Endothelial cell of umbilical vein (primary cell): ENCODE measurements around the gene KL.

Source experiments
- CTCF ChIP-seq, 2 donors: IDR thresholded peaks; 1 replicate in 1 of 2; 2 replicates in 1 of 2; pipeline ENCODE4 v1.5.1; 2011; ENCODE audit warnings: low read length in 2 of 2, mild to moderate bottlenecking in 2 of 2, moderate library complexity in 2 of 2, control low read depth in 1 of 2, inconsistent platforms in 1 of 2, low read depth in 1 of 2; ENCODE audit not compliant: insufficient read depth in 1 of 2; ENCODE audit errors: extremely low read depth in 1 of 2
- EZH2 ChIP-seq: IDR thresholded peaks from 2 replicates; pipeline ENCODE4 v1.6.1; 2012; ENCODE audit warnings: borderline replicate concordance, low read depth, mild to moderate bottlenecking, moderate library complexity, low read length, inconsistent platforms; ENCODE audit not compliant: severe bottlenecking
- FOS ChIP-seq: IDR thresholded peaks from 2 replicates; pipeline ENCODE4 v1.6.1; 2011; ENCODE audit warnings: mild to moderate bottlenecking, low read length, moderate library complexity, borderline replicate concordance; ENCODE audit not compliant: insufficient read depth
- GATA2 ChIP-seq: IDR thresholded peaks from 2 replicates; pipeline ENCODE4 v1.7.0; 2011; ENCODE audit warnings: low read depth, mild to moderate bottlenecking, moderate library complexity, mixed read lengths, low read length; ENCODE audit not compliant: insufficient read length, insufficient read depth
- MAX ChIP-seq: IDR thresholded peaks from 2 replicates; pipeline ENCODE4 v1.6.1; 2011; ENCODE audit not compliant: insufficient read depth, insufficient read length
- MYC ChIP-seq: IDR thresholded peaks from one replicate; pipeline ENCODE4 v1.6.1; 2011; ENCODE audit warnings: mild to moderate bottlenecking, low read depth, low read length
- POLR2A ChIP-seq: IDR thresholded peaks from 2 replicates; pipeline ENCODE4 v1.6.1; 2012; ENCODE audit warnings: low read depth, mild to moderate bottlenecking, control low read depth, low read length
- POLR2AphosphoS5 ChIP-seq: IDR thresholded peaks from 2 replicates; pipeline ENCODE4 v1.6.1; 2012; ENCODE audit warnings: low read depth, mild to moderate bottlenecking, control low read depth, low read length, moderate library complexity; ENCODE audit not compliant: insufficient read depth

- TF ChIP-seq POLR2A: no peak
- no peak for TF ChIP-seq CTCF (IDR thresholded peaks at IDR 0.05; ENCODE audit: extremely low read depth in 1 of 2, insufficient read depth in 1 of 2, low read depth in 1 of 2, low read length in 2 of 2)
- TF ChIP-seq EZH2: no peak
- no peak for TF ChIP-seq FOS
- no peak for TF ChIP-seq MYC
- TF ChIP-seq POLR2AphosphoS5: no peak
- no peak for TF ChIP-seq GATA2
- no peak for TF ChIP-seq MAX
Observed at GRCh38 chr13:33076001-33076992, 60.1 kb downstream of the KL start.
